Left colon (tissue), 2 donors: ENCODE measurements around the gene ARRDC3. TPM values are rescaled to one million over a fixed set of nuclear protein-coding genes. Genes with fewer than 3 reads are reported as not detected.
"Not testable (repeated sequence)": the region's sequence is repeated elsewhere in the genome, so short reads cannot be mapped to it uniquely, and the experiment has no call there.

Source experiments
- ATAC-seq: fragments of 200-7000 bp; cut with Tn5 transposase; one replicate; pipeline ENCODE4 v1.9.1; 2020; ENCODE audit warnings: mild to moderate bottlenecking, moderate library complexity
- DNase-seq, 2 donors: peaks; one replicate each; pipeline ENCODE4 v3.0.0-alpha.2; 2020
- intact Hi-C, 2 donors: fragments of 100-400 bp; cut with DNase I in 1 of 2; cut with micrococcal nuclease in 1 of 2; formaldehyde crosslinking; loops; one replicate each; pipeline versions ENCODE4 v1.11.2 to v1.14.0; 2022; cut with DNase I, micrococcal nuclease
- total RNA-seq, 2 donors: library from RNA; stranded (reverse); fragmentation: NEBNext Ultra II Directional; extraction: Animal tissue kit (Norgen Biotek cat#: 25700); gene quantifications; one replicate each; pipeline ENCODE4 v1.2.1, GENCODE V29; 2021
- donor health status: DM: no; HTN: no; CAD: no.
- donor health status: DM: yes; HTN: yes; CAD: no.

ARRDC3 gene
- total RNA-seq, 2 donors from 2014 or later: 14.5 to 33.0 TPM

DNA sequence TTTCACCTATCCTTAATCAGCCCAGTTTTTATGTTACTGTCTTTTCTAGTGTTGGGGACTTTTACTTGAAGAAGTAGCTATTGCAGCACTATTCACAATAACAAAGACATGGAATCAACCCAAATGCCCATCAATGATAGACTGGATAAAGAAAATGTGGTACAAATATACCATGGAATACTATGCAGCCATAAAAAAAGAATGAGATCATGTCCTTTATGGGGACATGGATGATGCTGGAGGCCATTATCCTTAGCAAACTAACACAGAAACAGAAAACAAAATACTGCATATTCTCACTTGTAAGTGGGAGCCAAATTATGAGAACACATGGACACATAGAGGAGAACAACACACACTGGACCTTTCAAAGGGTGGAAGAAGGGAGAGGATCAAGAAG is 6.4 kb upstream of the ARRDC3 start:
- ATAC-seq, DNase-seq: not testable (repeated sequence)
- intact Hi-C loops: loop anchor here (5.0 to 10.0 kb wide), 3 partner anchors 165 to 457 kb away; no protein-coding TSS in a partner anchor

DNA sequence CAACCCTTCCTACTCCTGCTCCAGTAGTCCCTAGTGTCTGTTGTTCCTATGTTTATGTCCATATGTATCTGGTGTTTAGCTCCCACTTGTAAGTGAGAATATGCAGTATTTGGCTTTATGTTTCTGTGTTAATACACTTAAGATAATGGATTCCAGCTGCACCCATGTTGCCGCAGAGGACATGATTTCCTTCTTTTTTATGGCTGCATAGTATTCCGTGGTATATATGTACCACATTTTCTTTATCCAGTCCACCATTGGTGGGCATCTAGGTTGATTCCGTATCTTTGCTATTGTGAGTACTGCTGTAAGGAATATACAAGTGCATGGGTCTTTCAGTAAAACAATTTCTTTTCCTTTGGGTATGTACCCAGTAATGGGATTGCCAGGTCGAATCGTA is 5.2 kb upstream of the ARRDC3 start:
- intact Hi-C loops: loop anchor here (5.0 to 10.0 kb wide), 3 partner anchors 164 to 456 kb away; no protein-coding TSS in a partner anchor

DNA sequence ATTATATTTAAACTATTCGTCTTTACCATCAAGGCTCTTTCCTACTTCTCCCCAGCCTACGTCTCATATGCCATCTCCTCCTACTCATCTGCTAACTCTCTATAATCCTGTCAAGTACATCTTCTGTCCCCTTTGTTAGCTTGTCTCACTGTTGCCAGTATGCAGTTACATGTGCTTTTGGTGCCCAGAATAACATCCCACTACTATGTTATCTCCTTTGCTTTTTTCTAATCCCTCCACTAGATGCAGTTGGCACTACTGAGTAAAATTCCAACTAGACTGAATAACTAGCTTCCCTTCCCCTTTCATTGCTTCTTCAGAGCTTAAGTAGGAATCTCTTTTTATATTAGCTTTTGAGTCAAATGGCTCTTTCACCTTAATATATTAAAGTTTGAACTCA is 3.0 kb upstream of the ARRDC3 start:
- DNase-seq: no peak
- intact Hi-C loops: loop anchor here (5.0 to 10.0 kb wide), 3 partner anchors 161 to 454 kb away; no protein-coding TSS in a partner anchor
- ATAC-seq: no peak

More for the DNA sequence above, 5.2 kb upstream of the ARRDC3 start:
- no peak for ATAC-seq
- DNase-seq: no peak

DNA sequence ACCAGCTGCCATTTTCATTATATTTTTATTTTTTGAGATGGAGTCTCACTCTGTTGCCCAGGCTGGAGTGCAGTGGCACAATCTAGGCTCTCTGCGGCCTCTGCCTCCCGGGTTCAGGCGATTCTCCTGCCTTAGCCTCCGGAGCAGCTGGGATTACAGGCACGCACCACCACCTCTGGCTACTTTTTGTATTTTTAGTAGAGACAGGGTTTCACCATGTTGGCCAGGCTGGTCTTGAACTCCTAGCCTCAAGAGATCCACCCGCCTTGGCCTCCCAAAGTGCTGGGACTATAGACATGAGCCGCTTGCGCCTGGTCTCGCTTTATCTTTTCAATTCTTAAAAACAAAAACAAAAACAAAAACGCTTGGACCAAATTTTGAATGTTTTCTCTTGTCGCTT is 2.5 kb upstream of the ARRDC3 start:
- intact Hi-C loops: loop anchor here (2.0 to 10.0 kb wide), 4 partner anchors 161 to 453 kb away; no protein-coding TSS in a partner anchor
- ATAC-seq, DNase-seq: not testable (repeated sequence)

DNA sequence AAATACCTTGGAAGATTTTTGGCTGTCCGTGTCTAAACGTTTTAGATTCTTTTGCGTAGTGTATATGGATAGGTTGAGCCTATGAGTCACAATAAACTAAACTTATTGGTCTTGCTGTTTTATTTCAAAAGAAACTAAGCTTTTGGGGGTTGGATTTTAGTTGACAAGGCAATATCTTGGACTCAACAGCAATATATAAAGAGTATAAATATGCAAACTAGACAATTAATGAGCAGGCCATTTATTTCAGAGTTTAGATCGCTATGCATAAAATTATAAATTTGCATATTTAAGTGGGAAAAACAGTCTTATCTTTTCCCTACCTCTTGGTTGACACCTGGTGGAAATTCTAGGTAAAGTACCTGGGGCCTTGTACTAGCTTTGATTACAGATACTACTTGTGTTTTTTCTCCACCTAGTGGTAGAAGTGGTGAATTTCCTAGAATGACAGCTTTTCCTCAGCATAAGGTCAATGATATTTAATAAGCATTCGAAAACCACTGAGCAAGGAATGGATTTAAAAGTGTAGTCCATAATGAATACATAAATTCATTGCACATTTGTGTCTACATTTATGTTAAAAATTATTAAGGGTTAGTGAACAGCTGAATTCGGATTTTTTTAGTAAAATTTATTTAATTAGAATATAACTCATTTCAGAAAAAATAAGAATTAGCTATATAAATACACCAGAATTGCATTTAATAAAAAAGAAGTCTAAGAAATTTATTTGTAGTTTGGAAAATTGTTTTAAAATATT is 1.7 kb upstream of the ARRDC3 start:
- DNase-seq (peak; percentile 27 to 51), ATAC-seq (peak; percentile 17)
- intact Hi-C loops: loop anchor here (2.0 to 10.0 kb wide), 5 partner anchors 103 to 453 kb away; no protein-coding TSS in a partner anchor

DNA sequence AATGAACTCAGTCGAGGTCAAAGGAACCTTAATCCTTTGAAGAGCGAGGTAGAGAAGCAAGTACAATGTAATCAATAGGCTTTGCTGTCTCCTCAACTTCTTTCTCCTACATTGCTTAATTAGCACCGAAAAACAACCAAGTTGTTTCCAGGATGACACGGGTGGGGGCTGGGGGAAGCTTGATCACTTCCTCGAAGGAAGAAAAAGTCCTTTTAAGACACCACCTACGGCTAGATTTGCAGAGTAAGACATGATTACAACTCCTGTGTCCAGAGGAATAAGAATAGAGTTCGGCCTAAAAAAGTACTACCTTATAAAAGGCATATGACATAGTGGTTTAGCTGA is 811 bp upstream of the ARRDC3 start:
- DNase-seq (peak; percentile 40 to 58), ATAC-seq (peak; percentile 3)

DNA sequence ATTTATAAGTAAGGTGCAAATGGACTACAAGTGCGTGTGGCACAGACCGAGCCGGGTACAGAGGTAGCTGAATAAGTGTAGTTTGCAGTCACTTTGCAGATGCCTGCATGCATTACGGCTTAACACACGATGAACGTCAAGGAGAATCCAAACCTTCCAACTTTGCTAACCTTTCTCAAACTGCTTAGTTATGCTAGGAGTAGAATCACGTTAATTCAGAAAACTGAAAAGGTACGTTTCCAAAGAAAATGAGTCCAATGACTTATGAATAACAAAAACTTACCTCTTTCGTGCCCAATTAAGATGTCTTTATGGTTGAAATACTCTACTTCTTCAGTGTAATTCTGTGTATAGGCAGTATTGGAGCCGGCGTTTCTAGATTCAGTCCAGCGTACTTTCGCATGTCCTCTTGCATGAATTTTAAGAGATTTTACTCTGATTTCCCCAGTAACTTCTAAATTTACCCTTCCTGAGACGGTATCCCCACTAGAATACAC is 539 bp downstream of the ARRDC3 start:
- no peak for ATAC-seq
- peak; percentile 36 to 52 for DNase-seq
- intact Hi-C loops: loop anchor here (5.0 to 10.0 kb wide), 3 partner anchors 100 to 278 kb away; no protein-coding TSS in a partner anchor

More for the DNA sequence above, 811 bp upstream of the ARRDC3 start:
- intact Hi-C loops: loop anchor here (2.0 to 10.0 kb wide), 4 partner anchors 102 to 281 kb away; no protein-coding TSS in a partner anchor

DNA sequence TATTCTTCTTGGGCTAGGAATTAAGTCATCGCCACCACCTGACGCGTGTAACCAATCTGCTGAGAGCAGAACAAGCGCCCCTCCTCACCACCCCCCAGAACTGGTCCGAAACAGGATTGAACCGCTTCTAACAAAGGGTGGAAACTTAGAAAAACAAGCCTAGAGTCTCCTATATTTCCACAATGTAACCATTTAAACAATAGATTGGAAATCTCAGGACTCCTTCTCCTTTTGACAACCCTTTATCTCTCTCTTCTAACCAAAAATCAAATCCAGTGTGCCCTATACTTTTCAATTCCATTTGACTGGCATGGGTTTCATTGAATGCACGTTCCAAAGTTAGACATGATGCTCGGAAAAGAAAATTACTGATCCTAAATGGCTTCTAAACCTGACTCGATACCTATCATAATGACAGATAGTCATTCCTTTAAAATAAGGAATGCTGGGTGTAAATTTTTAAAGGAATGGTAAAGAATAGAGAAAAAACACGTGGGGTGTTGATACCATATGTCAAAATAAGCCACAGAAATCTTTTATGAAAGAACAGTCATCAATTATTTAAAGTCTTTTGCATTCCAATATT is 1.2 kb downstream of the ARRDC3 start:
- ATAC-seq (peak; percentile 38), DNase-seq (peak; percentile 84 to 90)
- intact Hi-C loops: loop anchor here (5.0 to 10.0 kb wide), 3 partner anchors 100 to 277 kb away; no protein-coding TSS in a partner anchor

DNA sequence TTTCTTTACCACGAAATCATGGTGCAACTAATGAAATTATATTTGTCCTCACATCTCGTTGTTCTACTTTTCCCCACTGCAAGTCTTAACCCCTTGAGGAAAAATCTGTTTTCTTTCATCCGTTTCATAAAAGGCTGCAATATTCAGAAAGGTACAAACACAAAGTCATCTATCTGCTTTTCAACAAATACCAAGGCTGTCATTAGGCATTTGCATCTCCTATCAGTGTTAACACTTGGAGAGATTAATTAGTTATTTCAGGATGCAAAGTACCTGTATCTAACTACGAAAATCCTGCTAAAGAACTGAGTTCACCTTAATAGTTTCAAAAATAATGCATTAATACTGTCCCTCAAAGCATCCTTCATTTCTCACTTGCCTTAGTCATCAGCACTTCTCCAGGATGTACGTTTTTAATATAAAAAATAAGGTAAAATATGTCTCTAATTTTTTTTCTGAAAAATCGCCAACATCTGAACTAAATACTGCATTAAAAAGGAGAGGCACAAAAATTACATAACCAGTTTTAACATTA is 1.8 kb downstream of the ARRDC3 start:
- DNase-seq: no peak
- intact Hi-C loops: loop anchor here (5.0 to 10.0 kb wide), 3 partner anchors 99 to 277 kb away; no protein-coding TSS in a partner anchor
- ATAC-seq: no peak

DNA sequence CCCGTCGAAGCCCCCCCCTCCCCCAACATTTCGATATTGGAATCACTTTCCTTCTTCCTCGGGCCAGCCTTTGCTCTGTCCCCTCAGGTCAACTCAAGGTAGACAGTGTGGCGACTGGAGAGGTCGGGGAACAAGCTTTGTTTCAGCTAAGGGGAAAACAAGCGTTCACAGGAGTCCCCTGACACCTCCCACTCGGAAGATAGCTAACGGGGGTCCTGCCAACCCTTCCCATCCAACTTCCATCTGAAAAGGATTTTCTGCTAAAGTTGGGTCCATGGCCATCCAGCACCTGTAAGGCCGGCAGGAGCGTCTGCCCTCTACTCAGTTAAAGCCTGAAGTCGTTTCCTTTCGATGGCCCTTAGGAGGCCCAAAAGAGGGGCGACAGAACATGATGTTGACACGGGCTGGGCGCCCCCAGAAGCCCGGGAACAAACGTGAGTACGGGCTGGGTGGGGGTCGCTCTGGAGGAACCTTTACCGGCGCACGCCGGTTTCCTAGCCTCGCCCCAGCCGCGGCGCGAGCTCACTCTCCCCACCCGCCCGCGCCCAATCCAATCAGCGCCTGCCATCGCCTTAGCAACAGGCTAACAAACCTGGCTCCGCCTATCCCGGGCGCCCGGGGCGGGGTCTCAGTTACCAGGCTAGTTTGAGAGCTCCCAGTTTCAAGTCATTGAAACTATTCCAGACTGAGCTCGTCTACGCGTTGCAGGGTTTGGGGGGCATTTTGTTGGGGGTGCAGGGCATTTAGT is 2.5 kb downstream of the ARRDC3 start:
- DNase-seq (peak; percentile 99 to 100), ATAC-seq (peak; percentile 72)
- intact Hi-C loops: loop anchor here (5.0 to 10.0 kb wide), 3 partner anchors 98 to 276 kb away; no protein-coding TSS in a partner anchor

DNA sequence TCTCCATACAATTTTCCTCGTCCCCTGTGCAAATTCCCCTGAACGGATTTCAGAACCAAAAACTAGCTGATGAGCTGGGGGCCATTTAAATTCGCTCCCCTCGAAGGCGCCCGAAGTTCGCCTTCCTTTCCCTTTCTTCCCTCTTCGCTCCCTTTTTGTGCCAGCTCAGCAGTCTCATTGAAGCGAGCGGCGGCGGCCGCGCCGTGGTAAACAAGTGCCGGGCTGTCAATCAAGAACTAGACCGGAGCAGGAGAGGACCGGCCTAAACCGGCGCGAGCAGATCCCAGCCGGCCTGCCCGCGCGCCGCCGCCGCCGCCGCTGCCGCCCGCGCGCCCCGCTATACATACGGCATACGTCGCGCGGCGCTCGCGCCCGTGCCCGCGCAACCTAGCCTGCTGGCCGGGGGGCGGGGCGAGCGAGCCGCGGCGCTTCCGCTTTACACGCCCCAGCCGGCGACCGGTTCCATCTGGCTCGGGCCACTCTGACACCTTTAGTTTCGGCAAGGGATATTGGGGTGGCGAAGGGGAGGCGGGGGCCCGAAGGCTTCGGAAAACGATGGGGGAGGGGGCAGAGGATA is 3.1 kb downstream of the ARRDC3 start:
- intact Hi-C loops: loop anchor here (5.0 to 10.0 kb wide), 3 partner anchors 98 to 275 kb away; no protein-coding TSS in a partner anchor
- peak; percentile 70 for ATAC-seq
- DNase-seq: peak; percentile 94 to 98

DNA sequence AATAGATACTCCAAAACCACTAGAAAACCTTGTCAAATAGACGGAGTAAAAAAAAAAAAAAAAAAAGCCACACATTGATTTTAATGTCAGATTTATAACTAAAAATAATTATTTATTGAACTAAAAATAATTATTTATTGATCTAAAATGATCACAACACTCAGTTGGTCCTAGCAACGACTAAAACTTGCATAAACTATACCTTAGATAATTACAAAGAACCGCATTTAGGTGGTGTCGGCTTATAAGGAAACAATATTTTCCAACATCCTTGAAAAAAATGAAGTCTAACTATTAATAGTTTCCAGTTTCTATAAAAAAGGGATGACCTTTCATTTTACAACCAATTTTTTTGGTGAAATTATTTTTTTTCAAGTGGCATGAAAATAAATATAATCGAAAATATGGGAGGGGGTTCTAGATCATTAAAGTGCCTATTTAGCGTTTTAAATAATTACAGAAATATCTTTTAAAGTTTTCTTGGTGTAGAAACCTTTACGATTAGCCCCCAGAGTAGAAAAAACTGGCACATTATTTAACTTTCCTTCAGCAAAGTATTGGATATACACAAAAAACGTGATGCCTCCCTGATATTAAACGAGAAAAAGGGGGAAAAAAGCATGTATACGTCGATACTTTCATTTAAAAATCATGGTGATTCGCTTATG is 3.7 kb downstream of the ARRDC3 start:
- intact Hi-C loops: no loop called here
- no peak for ATAC-seq
- no peak for DNase-seq

DNA sequence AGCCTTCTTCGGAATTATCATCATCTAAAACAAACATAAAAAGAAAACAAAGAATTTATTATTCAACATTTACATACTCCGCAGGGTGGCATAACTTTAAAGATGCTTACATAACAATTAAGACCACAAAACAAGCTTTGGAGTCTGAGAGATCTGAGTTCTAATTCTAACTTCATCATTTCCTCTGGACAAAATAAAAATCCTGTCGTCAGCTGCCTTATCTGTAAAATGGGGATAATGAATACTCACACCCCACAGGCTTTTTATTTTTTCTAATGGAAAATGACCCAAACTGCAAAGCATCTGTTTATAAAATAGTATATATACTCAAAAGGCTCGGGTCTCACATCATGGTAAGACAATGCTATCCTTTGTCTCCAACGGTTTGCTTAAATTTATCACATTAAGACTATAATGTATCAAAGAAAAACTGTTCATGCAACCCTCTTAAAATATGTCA is 4.3 kb downstream of the ARRDC3 start:
- DNase-seq (no peak), ATAC-seq (no peak)
- intact Hi-C loops: no loop called here

DNA sequence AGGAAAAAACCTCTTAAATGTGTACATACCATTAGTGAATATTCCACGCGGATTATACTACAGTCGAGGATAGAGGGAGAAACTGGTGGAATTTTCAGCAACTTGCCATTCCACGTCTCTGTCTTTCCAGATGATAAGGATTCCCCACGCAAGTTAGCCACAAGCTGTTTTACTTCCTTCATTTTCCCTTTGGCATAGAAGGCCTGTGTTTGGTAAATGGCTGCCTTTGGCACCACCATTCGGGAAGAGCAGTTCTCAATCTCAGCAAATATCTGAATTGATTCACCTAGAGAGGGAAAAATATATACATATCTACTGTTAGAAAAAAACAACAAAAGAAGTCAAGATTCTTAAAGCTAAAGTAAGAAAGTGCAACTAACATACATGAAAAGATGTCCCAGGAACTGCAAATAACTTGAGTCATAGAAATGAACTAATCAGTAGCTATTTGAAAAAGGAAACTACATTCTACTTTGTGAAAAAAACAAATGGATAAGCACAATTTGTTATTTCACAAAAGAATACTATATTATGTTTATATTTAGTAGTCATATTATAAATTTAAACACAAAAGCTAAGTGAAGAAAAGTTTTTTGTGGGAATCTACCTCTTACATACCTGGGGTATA is 8.1 kb downstream of the ARRDC3 start:
- DNase-seq (no peak), ATAC-seq (no peak)
- intact Hi-C loops: no loop called here

DNA sequence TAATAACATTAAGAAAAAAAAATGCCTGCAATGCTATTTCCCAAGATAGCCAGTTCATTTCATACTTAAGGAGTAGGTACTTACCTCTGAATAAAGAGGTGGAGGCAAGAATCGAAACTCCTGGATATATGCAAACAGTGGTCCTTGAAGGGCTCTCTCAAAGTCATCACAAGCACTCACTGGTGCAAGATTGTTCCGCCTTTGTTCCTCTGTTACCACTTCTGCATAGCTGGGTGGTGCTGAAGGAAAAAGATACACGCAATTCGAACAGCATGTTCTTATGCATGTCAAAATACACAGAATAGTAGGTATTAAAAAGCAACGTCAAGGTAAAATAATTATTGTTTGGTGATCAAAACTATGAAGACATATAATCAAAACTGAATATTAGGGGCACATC is 9.5 kb downstream of the ARRDC3 start:
- intact Hi-C loops: no loop called here
- DNase-seq (no peak), ATAC-seq (no peak)

DNA sequence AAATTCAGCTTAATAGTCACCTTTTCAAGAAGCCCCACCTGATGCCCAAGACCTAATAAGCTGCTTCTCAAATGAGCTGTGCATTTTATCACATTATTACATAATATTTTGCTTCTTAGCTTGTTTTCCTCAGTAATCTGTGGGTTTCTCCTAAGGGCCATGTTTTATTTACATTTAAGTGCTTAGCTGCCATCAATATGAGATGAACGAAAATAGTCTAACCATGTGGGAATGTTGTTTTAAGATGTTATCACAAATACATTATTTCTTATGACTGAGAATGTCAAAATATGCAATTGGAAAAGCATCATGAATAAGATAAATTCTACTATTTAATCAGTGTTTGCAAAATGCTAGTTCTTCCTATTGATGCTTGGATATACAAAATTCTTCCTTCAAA is 10.1 kb downstream of the ARRDC3 start:
- DNase-seq: no peak
- ATAC-seq: no peak
- intact Hi-C loops: no loop called here

DNA sequence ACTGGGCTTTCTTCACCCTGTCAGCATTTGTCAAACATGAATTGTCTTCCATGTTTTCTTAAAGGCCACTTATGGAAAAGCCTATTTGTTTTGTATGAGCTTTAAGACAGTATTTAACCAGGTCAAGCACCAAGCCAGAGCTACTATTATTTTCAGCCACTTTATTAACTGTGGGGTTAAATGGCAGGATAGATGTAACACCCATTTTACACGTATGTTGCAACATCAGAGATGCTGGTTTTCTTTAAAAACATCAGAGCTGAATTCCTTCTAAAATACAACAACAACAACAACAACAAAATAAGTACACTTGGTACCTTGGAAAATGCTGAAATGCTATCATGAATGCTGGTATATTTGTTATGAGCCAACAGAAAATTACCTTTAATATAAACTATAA is 13.6 kb downstream of the ARRDC3 start:
- no peak for DNase-seq
- intact Hi-C loops: no loop called here
- ATAC-seq: no peak
